D341Med (cell line): ENCODE data around the gene DHRS3.
"Not testable (repeated sequence)": the region's sequence is repeated elsewhere in the genome, so short reads cannot be mapped to it uniquely, and the experiment has no call there.

ENCODE experiments used
- DNase-seq: peaks from one replicate; pipeline ENCODE4 v3.0.0; 2012; ENCODE audit warnings: low spot score

The DHRS3 gene, protein sequence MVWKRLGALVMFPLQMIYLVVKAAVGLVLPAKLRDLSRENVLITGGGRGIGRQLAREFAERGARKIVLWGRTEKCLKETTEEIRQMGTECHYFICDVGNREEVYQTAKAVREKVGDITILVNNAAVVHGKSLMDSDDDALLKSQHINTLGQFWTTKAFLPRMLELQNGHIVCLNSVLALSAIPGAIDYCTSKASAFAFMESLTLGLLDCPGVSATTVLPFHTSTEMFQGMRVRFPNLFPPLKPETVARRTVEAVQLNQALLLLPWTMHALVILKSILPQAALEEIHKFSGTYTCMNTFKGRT

GRCh38 chr1:12617901-12618660, at the start of gene DHRS3:
TSS of gene DHRS3 (minus strand) at chr1:12618210. CDS start at chr1:12617348, 862 bp downstream.
- DNase-seq, result peak; percentile 76

GRCh38 chr1:12666141-12666735, 48.2 kb upstream of the DHRS3 start:
- DNase-seq, result no peak

DNA sequence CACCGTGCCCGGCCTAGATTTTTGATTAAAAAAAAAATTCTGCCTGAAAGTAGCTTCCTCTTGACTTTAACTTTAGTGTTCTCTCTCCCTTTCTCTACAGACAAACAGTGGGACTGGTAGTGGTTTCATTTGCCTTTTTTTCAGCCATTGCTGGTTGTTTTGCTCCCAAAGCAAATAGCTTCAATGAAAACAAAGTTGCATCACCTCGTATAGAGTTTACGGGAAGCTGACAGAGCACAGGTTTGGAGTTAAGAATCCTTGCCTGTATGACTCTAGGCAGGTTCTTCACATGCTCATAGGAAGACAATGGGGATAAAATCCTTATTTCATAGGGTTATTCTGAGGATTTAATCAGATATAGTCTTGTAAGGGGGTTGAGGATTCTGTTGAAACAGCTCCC, 47.5 kb upstream of the DHRS3 start:
- DNase-seq, result no peak

DNA sequence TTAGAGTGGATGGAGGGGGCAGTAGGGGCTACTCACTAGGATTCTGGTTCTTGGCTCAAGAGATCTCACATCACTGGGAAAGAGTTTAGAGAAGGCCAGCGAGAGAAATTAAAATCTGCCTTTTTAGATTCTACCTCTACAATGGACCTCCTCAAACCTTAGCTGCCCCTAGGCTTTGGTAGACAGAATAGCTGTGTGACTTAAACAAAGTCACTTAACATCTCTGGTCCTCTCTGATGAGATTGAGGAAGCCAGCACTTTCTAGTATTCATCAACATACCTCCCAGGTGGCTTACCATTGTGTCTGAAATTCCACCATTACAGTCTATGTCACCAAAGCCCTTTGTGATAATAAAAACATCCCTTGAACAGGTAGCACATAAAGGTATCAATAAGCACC, 44.5 kb upstream of the DHRS3 start:
- DNase-seq, result no peak

DNA sequence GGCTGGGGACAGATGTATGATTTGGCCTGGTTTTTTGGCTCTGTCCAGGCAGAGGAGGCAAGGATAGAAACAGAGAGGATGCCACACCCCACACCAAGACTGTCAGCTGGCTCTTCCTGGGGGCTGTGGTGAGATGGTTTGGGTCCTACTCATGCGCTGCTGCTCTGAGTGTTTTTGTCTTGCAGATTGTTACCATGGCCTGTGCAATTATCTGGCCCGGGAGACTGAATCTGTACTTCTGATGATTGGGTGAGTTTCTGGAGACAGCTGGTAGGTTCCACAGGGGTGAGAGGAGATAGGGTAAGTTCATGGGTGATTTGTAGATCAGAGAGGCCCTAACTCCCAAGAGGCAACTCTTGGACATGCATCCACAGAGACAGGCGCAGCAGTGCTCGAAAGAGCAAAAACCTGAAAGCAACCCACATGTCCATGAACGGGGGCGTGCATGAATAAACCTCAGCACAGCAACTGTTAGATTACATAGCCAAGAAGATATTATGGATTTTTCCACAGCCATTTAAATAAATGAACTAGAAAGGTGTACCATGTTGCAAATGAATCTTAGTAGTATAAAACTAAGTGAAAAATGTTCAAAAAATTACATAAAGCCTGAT, 43.7 kb upstream of the DHRS3 start:
- no peak for DNase-seq

GRCh38 chr1:12658531-12659453, 40.8 kb upstream of the DHRS3 start:
- peak; percentile 86 for DNase-seq

DNA sequence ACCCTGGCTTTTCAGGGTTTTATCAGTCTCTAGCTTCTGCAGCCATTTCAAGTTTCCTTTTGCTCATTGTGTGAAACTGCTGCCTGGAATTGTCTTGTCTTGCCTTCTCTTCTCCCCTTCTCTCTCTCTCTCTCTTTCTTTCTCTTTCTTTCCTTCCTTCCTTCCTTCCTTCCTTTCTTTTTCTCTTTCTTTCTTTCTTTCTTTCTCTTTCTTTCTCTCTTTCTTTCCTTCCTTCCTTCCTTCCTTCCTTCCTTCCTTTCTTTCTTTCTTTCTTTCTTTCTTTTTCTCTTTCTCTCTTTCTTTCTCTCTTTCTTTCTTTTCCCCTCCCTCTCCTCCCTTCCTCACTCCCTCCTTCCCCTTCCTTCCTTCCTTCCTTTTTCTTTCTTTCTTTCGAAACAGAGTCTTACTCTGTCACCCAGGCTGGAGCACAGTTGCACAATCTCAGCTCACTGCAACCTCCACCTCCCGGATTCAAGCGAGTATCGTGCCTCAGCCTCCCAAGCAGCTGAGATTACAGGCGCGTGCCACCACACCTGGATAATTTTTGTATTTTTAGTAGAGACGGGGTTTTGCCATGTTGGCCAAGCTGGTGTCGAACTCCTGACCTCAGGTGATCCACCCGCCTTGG, 40.0 kb upstream of the DHRS3 start:
- DNase-seq, result not testable (repeated sequence)

DNA sequence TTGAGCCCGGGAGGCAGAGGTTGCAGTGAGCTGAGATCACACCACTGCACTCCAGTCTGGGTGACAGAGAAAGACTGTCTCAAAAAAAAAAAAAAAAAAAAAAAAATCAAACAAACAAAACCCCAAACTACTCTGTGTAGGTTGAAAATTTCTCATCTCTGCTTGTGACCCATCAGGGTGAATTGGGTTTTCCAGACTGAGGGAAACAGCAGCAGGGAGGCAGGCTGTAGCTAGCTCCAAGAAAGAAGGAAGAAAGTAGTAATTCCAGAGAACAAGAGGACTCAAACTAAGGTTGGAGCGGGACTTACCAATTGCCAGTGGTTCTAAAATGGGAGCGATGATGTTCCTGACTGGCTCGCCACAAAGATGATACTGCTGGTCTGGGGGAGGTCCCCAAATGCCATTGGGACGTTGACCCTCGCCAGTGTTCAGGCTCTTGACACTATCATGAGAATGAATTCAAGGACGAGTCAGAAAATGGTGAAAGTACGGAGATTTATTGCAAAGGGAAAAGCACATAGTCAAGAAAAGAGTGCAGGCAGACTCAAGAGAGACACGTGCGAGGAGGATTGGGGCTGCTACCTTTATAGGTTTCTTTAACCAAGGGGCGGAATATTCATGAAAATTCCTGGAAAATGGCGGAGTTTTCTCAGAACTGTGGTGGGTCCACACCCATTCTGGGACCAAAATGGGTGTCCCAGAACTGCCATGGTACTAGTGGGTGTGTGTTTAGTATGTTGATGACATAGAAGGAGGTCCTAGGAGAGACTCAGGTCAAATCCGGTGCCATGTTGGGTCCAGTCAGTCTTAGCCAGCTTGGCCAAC, 39.3 kb upstream of the DHRS3 start:
- no peak for DNase-seq

DNA sequence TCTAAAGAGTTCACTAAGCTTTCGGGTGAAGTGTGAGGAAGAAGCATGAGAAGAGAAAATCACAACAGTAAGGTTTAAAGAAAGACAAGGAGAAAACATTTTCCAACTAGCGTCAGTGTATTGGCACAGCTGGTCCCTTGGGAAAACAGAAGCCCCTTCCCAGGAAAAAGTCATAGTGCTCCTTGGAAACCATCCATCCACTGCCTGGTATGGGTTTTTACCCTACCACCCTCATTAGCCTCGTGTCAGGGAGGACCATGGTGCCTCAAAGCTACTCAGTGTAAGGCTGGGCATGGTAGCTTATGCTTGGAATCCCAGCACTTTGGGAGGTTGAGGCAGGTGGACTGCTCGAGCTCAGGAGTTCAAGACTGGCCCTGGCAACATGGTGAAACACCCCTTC, 38.6 kb upstream of the DHRS3 start:
- no peak for DNase-seq

GRCh38 chr1:12654657-12655056, 36.6 kb upstream of the DHRS3 start:
- DNase-seq, result no peak

GRCh38 chr1:12654004-12654567, 36.1 kb upstream of the DHRS3 start:
- no peak for DNase-seq

GRCh38 chr1:12649971-12650421, 32.0 kb upstream of the DHRS3 start:
- no peak for DNase-seq

DNA sequence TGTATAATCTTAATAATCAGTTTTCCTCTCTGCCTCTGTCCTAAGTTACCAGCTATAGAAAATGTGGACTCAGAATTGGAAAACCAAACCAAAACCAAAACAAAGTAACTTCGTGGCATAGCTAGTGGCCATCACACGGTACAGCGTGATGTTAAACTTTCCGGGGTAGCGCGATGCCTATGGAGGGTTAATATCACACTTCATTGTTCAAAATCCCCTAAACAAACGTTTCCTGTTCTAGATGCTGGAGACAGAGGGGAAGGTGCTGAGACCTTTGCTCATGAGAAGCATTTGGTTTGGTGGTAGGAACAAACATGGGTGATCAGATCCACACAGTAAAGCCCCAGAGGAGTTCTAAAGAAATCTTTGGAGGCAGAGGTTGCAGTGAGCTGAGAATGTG, 30.7 kb upstream of the DHRS3 start:
- no peak for DNase-seq

GRCh38 chr1:12645401-12645800, 27.4 kb upstream of the DHRS3 start:
- DNase-seq, result not testable (repeated sequence)

GRCh38 chr1:12644829-12645228, 26.8 kb upstream of the DHRS3 start:
- no peak for DNase-seq

DNA sequence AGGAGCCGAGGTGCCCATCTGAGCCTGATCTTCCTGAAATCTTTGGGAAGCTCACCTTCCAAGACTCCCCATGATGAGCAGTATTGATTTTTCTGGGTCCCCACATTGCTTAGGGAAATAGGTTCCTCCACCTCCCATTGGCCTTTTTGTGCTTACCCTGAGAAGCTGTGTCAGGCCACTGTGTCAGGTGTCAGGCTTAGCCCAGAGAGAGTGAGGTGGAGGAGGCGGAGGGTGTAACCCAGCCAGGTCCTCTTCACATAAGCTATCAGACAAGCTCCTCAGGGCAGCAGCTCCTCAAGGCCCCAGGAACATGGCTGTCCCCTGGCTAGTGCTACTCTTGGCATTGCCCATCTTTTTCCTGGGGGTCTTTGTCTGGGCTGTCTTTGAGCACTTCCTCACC, 26.2 kb upstream of the DHRS3 start:
- DNase-seq, result no peak

- no peak for DNase-seq
Observed at GRCh38 chr1:12643785-12644184, 25.8 kb upstream of the DHRS3 start, which contains the start of gene AADACL4. TSS of gene AADACL4 (plus strand) at chr1:12644085. CDS start at chr1:12644547, 462 bp downstream.

DNA sequence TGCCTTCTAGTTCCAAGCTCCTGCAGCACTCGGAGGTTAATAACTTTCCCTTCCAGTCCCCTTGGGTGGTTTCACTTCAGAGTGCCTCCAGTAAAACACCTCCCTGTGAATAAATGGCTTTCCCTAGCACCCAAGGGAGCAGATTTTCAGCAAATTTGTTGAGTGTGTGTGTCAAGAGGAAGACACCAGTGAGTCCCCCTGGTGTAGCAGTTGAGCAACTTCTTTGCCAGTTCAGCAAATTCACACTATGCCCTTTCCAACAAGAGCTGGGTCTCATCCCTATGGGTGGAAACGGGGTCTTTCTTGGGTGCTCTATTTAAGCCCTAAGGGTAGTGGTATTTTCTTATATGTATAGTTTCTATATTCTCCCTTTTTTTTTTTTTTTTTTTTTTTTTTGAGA, 25.1 kb upstream of the DHRS3 start:
- no peak for DNase-seq

- no peak for DNase-seq
Observed at GRCh38 chr1:12640958-12641272, 22.9 kb upstream of the DHRS3 start.
